MM.1S (cell line): ENCODE data around the gene IL1R1.

Source experiments
- DNase-seq: peaks from one replicate; pipeline ENCODE4 v3.0.0-alpha.2; 2015
- H2AFZ ChIP-seq: fragments of 300-600 bp; sonication (generic); 2 replicates; pipeline ENCODE4 v1.6.0; 2016; ENCODE audit warnings: antibody characterized with exemption, low read length
- H3F3A ChIP-seq: fragments of 300-600 bp; sonication (generic); 2 replicates; pipeline ENCODE4 v1.6.1; 2016; ENCODE audit warnings: mild to moderate bottlenecking, antibody characterized with exemption, low read length, moderate library complexity, mixed read lengths; ENCODE audit not compliant: insufficient read depth
- H3K27ac ChIP-seq: fragments of 300-600 bp; sonication (generic); 2 replicates; pipeline ENCODE4 v1.5.1; 2016; ENCODE audit warnings: mild to moderate bottlenecking, low read length
- H3K27me3 ChIP-seq: fragments of 300-600 bp; sonication (generic); replicated peaks from 2 replicates; pipeline ENCODE4 v1.6.0; 2016; ENCODE audit warnings: low read length; ENCODE audit not compliant: insufficient read depth
- H3K36me3 ChIP-seq: fragments of 300-600 bp; sonication (generic); replicated peaks from 2 replicates; pipeline ENCODE4 v1.6.1; 2016; ENCODE audit warnings: mild to moderate bottlenecking, low read length, mixed read lengths; ENCODE audit not compliant: insufficient read depth
- H3K4me1 ChIP-seq: fragments of 300-600 bp; sonication (generic); 2 replicates; pipeline ENCODE4 v1.6.1; 2016; ENCODE audit warnings: low read length, mixed read lengths
- H3K4me2 ChIP-seq: fragments of 300-600 bp; sonication (generic); 2 replicates; pipeline ENCODE4 v1.6.0; 2016; ENCODE audit warnings: low read depth, low read length
- H3K4me3 ChIP-seq: fragments of 300-600 bp; sonication (generic); 2 replicates; pipeline ENCODE4 v1.5.1; 2016; ENCODE audit warnings: low read length, mixed read lengths
- H3K79me2 ChIP-seq: fragments of 300-600 bp; sonication (generic); 2 replicates; pipeline ENCODE4 v1.6.1; 2016; ENCODE audit warnings: mixed run types, low read length, mixed read lengths
- H3K9ac ChIP-seq: fragments of 300-600 bp; sonication (generic); 2 replicates; pipeline ENCODE4 v1.6.1; 2016; ENCODE audit warnings: low read length, mixed read lengths
- H3K9me2 ChIP-seq: fragments of 300-600 bp; sonication (generic); replicated peaks from 2 replicates; pipeline ENCODE4 v1.6.1; 2016; ENCODE audit warnings: mild to moderate bottlenecking, low read length, mixed read lengths; ENCODE audit not compliant: insufficient read depth
- H3K9me3 ChIP-seq: fragments of 300-600 bp; sonication (generic); replicated peaks from 2 replicates; pipeline ENCODE4 v1.6.1; 2016; ENCODE audit warnings: mild to moderate bottlenecking, low read length, mixed read lengths; ENCODE audit not compliant: insufficient read depth
- H4K20me1 ChIP-seq: fragments of 300-600 bp; sonication (generic); 2 replicates; pipeline ENCODE4 v1.6.1; 2016; ENCODE audit warnings: mild to moderate bottlenecking, low read length, moderate library complexity, mixed read lengths; ENCODE audit not compliant: insufficient read depth
- CTCF ChIP-seq: fragments of 300-600 bp; sonication (generic); IDR thresholded peaks from 2 replicates; pipeline ENCODE4 v1.5.1; 2016; ENCODE audit warnings: antibody characterized with exemption, low read length, mixed read lengths
- EZH2 ChIP-seq: fragments of 300-600 bp; sonication (generic); optimal IDR thresholded peaks from 2 replicates; pipeline ENCODE3; 2017; ENCODE audit warnings: low read depth, mild to moderate bottlenecking, antibody characterized with exemption, low read length, mixed read lengths
- EZH2phosphoT487 ChIP-seq: fragments of 300-600 bp; sonication (generic); IDR thresholded peaks from 2 replicates; pipeline ENCODE4 v1.6.1; 2018; ENCODE audit warnings: antibody characterized with exemption, low read length

Gene IL1R1

DNA sequence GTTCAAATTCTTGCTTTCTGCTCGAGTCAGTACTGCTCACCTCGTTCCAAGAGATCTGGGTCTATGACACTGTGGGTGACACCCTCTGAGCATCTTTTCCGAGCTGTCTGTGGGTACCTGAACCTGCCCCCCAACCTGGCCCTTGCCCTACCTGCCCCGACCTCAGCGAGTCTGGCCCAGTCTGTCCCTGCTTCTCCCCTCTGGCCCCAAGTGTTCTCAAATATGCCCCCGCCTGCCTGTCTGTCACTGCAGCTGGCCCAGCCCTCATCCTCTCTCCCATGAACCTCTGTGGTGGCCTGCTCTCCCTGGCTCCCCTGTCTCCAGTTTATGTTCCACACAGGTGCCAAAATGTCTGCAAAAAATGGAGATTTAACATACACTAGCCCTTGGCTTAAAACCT, 11.8 kb downstream of the IL1R1 start:
- Histone ChIP-seq H3K4me2 (no peak overlapping the region), H4K20me1 (no peaks in the 10 kb centered on the region), H3K36me3 (no peaks in the 10 kb centered on the region), H3K4me1 (no peaks in the 10 kb centered on the region), H3F3A (no peaks in the 10 kb centered on the region), H3K4me3 (no peak overlapping the region), H3K27ac (no peak overlapping the region), H2AFZ (no peak overlapping the region), H3K9ac (no peak overlapping the region), H3K9me2 (no peaks in the 10 kb centered on the region), H3K9me3 (no peaks in the 10 kb centered on the region), H3K27me3 (no peaks in the 10 kb centered on the region), H3K79me2 (no peaks in the 10 kb centered on the region)
- no peak for TF ChIP-seq EZH2phosphoT487
- no peak for TF ChIP-seq CTCF
- no peak for TF ChIP-seq EZH2
- DNase-seq, result no peak

DNA sequence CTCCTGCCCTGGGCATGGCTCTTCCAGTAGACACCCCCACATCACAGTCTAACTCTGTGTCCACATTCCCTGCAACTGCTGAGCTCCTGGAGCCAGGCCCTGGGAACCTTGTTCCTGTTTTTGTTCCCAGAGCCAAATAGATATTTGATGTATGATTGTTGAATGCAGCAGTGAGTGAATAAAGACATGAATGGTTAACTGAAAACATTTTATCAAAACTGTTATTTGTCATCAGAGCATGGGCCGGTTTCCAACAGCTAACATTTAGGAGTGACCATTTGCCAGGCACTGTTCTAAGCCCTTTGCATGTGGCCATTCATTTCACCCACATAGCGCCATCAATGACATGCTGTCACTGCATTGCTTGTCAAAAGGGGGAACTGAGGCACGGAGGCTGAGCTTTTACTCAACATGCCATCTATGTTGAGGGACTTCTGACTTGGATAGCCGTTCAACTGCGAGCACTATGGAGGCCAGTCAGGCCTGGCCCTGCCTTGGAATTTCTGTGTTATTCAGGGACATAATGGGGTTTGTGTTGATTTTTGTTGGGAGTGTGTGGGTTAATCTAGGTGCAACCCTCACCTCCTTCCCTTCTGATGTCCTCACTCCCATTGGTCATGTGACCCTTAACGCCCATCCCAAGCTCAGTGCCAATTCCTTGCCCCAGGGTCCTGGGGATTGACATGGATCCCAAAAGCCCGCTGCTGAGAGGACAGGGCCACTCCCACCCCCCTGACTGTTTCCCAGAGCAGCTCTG, 12.6 kb downstream of the IL1R1 start:
- Histone ChIP-seq H3K4me1 (no peaks in the 10 kb centered on the region), H3K27me3 (no peaks in the 10 kb centered on the region), H3K79me2 (no peaks in the 10 kb centered on the region), H3K9me2 (no peaks in the 10 kb centered on the region), H3K9ac (no peak overlapping the region), H3K36me3 (no peaks in the 10 kb centered on the region), H3K9me3 (no peaks in the 10 kb centered on the region), H2AFZ (no peak overlapping the region), H3F3A (no peaks in the 10 kb centered on the region), H3K4me3 (no peak overlapping the region), H4K20me1 (no peaks in the 10 kb centered on the region), H3K27ac (no peak overlapping the region), H3K4me2 (no peak overlapping the region)
- TF ChIP-seq EZH2phosphoT487, result no peak
- DNase-seq, result no peak

DNA sequence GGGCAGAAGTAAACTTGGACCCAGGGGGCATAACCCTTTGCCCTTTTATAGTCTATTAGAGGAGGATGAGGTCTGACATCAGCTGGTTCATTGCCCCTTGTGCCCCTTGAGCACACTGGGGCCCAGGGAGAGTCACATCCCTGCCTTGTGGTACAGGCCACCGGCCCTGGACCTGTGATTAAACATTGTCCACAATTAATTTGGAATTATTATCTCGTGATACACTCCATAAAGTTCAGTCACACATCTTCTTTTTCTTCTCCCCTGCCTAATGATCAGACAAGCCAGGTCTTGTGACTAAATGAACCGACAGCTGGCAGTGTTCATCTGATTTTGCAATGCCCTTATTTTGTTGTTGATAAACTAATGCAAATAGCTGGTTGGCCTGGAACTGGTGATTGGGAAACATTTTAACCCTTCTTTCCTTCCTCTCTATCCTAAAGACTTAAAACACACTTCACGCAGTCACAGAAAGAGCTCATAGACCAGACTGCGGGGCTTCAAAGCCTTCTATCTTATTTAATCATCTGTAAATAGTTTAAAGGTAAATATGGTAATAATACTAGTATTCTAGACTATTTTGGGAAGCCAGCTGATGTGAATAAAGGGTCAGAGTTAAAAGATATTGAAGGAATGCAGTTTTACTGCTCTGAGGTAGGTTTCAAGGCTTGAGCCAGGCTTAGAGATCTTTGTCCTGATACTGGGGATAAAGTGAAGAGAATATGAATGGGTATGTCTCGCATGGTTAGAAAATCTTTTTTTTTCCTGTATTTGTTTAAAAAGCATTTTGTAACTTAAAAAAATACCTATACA, 13.4 kb downstream of the IL1R1 start:
- H3K9me3 ChIP-seq, result no peaks in the 10 kb centered on the region
- no peak overlapping the region for H3K4me3 ChIP-seq
- H3K9ac ChIP-seq, result no peak overlapping the region
- H3K79me2 ChIP-seq, result no peaks in the 10 kb centered on the region
- H3K4me2 ChIP-seq, result no peak overlapping the region
- no peaks in the 10 kb centered on the region for H3F3A ChIP-seq
- no peaks in the 10 kb centered on the region for H3K27me3 ChIP-seq
- TF ChIP-seq EZH2phosphoT487 (no peak), EZH2 (no peak), CTCF (no peak)
- H3K27ac ChIP-seq, result no peak overlapping the region
- no peaks in the 10 kb centered on the region for H3K4me1 ChIP-seq
- no peak for DNase-seq
- no peaks in the 10 kb centered on the region for H4K20me1 ChIP-seq
- H3K36me3 ChIP-seq, result no peaks in the 10 kb centered on the region
- H2AFZ ChIP-seq, result no peak overlapping the region
- H3K9me2 ChIP-seq, result no peaks in the 10 kb centered on the region
